NCI-H446 (cell line): ENCODE data around the gene LYL1.

Source experiments
- DNase-seq, 2 experiments: peaks; one replicate each; lab custom pipeline; 2025; lab: John Stamatoyannopoulos, UW

LYL1 gene

GRCh38 chr19:13092606-13093235 lies 9.9 kb downstream of the LYL1 start:
- no peak for DNase-seq

DNA sequence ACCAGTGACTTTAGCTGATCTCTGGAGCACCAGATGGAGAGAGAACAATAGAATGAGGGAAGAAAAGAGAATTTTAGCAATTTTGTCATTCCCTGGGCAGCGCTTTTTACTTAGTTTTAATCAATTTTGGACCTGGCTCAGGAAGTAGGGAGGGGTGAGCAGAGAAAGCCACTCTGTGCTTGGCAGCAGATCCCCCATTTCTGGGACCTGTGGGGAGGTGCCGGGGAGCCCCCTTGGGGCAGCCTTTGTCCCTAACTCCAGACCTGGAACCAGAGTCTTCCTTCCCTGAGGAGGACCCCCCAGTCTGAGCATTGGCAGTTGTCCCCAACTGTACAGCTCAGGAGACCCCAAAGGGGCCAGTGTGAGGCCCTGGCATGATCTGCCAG lies 10.5 kb downstream of the LYL1 start:
- no peak for DNase-seq

DNA sequence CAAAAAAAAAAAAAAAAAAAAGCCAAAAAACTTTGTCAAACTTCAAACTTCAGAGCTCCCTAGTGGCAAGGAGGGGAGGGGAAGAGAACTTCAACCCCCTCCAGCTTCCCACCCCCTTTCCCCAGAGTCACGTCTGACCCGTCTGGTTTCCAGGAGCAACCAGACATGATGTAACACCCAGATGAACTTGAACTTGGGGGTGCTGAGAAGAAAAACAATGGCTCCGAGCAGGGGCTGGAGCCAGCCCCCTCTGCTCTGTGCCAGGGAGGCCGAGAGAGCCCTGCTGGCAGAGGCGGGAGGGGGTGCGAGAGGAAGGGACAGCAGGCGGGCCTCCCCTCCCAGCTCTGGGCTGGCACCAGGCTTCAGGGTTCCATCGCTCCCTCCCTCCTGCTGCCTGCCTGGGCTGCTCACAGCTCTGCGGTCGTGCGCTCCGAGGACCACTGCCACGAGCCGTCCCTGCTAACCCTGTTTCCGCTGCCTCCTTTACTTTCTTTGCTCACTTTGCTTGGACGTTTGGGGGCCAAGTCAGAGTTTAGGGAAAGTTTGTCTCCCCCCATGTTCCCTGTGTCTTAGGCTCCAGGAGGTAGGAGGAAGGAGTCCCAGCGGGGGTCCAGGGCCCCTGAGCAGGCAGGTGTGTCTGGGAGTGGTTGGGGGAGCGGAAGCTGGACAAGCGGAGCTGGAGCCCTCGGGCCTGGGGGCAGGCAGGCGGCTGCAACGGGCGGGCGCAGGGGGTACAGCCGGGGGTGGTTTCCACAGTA lies 11.1 kb downstream of the LYL1 start:
- DNase-seq = peak; percentile 38 to 72

DNA sequence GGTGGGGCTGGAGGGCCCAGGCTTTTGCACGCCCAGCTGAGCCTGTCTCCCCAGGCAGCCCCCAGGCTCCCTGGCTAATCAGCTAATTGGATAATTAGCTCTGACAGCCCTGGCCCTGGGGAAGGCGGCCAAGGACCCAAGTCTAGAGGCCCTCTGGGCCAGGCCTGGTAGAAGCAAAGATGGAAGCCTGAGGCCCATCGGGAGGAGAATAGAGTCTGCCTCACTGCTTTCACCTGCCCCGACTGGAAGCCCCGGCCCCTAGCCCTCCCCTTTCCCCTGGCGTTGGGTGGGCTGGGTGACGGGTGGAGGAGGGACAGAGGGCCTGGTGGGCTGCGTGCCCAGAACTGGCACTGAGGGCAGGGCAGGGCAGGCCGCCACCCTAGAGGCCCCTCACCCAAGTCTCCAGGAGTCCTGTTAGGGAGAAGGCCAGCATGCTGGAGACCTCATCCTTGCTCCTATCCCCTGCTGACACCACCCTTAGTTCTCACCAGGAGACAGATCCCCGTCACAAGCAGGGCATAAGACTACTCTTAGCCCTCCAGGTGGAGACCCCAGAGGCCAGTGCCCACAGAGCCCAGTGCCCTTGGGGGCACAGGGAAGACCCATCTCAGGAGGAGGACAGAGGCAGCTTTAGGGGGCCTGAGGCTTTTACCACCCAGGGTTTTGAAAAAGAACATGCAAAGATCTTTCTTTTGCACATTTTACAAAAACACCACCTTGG lies 12.0 kb downstream of the LYL1 start:
- peak in 1 of 2 experiments; percentile 37 for DNase-seq

DNA sequence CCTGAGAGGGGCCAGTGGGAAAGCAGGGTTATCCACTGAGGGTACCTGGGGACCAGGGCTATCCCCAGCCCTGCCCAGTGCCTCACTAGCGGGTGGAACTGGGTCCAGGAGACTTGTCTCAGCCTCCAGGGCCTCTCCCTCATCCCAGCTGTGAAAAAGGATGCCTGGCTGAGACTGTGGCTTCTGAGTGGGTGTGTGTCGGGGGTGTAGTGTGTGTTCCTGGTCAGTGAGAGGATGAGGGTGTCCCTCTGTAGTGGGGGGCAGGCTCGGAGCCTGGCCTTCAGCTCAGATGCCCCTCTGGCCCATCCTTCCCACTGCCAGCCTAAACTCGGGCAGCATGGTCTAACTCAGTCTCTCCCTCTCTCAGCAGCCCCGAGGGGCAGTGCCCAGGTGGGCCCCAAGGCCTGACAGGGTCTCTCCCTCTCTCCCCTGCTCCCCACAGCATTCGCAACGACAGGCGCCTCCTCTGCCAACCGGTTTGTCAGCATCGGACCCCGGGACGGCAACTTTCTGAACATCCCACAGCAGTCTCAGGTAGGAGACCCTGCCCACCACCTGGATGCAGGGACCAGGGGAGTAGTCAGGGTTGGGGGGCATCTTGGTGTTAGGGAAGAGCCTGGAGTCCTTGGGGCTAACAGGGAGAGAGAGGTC lies 12.7 kb downstream of the LYL1 start:
- DNase-seq = no peak

- no peak for DNase-seq
Measured at GRCh38 chr19:13089139-13089856, 13.4 kb downstream of the LYL1 start.

GRCh38 chr19:13087795-13088537 lies 14.7 kb downstream of the LYL1 start:
- DNase-seq = no peak

DNA sequence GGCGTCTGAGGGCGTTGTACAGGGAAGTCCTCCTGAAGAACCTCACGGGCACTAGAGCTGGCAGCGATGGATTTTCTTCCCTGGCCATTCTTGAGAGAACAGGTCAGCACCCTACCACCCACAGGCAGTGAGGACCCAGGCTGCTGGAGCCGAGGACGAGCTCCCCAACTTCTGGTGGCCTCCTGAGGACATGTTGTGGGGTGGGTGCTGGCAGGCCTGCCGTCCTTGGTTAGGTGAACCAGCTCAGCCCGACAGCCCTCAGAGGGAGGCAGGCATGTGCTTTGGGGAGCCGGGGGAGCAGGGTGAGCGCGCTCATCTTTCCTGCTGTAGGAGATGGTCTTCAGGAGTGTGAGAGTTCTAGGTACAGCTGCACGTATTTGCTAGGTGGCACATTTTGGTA lies 15.4 kb downstream of the LYL1 start:
- DNase-seq = no peak

DNA sequence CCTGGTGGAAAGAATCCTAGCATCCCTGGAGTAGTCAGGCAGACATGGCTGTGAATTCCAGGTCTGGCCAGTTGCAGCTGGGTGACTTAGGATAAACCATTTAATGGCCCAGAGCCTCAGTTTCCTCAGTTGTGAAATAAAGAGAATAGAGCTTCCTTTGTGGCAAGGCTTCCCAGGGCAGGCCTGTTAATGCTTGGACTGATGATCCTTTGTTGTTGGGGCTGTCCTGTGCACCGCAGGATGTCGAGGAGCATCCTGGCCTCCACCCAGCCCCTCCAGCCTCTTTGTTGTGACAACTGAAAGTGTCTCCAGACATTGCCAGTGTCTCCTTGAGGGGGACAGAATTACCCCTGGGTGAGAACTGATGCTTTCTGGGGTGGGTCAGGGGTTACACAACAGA lies 16.3 kb downstream of the LYL1 start:
- DNase-seq = no peak

DNA sequence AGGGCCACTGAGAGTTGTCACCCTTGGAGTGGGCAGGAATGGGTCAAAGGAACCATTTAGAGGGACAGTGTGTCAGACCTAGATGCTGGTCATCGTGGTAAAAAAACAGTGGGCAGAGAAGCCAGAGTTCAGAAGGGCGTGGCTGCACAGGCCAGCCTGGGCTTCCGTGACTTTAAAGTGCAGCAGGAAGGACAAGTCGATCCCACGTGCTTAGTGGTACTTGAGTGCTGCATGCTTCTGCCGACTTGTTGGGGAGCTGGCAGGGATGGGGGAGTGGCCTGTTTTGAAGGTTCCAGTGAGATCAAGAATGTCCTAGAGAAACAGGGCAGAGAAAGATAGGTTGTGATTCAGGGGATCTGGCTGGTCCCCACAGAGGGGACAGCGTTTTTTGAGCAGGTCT lies 17.0 kb downstream of the LYL1 start:
- DNase-seq = no peak

DNA sequence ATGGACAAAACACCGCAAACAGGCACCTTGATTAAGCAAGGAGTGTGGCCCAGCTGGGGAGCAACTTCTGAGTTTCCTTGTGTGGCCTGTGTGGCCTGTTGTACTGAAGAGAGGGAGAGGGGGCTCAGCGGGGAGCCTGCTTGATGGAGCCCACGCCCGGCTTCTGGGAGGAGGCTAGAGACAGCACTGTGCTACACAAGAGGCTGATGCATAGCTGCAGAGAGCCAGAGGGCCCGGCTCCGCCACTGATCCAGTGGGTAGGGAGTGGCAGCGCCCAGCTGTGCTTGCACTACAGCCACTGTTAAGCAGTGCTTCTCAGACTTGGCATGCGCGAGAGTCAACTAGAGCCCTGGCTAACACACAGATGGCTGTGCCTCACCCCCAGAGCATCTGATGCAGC lies 19.0 kb downstream of the LYL1 start:
- DNase-seq = no peak

GRCh38 chr19:13083008-13083404 lies 19.7 kb downstream of the LYL1 start:
- DNase-seq = no peak

DNA sequence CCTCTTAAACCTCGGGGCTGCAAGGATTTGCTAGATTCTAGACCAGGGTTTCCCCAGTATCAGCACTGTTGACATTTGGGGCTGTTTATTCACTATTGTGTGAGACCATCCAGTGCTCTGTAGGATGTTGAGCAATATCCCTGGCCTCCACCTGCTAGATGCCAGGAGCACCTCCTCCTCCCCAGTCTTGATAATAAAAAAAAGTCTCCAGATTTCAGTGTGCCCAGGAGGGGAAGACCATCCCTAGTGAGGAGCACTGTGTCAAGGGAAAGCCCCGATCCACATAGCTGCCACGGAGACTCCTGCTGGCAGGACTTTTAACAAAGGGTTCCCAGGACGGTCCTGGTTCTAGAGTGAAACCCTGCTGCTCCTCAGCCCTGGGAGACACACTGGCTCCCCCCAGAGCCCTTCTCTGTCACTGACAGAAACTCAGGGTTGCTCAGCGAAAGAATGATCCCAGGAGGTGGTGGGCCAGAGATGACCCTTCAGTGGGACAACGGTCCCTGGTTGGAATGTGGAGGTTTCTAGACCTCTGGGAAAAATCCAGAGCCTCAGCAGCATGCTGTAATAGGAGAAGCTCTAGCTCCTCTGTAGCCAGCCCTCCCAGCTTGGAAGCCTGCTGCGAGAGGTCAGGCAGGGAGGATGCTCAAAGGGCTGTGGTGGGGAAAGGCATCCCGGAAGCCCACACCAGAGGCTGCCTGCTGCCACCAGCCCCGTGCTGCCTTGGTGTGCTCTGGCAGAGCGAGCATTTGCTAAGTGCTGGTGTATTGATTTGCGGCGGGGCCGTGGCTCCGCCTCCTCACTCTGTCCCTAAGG lies 20.3 kb downstream of the LYL1 start:
- no peak for DNase-seq

DNA sequence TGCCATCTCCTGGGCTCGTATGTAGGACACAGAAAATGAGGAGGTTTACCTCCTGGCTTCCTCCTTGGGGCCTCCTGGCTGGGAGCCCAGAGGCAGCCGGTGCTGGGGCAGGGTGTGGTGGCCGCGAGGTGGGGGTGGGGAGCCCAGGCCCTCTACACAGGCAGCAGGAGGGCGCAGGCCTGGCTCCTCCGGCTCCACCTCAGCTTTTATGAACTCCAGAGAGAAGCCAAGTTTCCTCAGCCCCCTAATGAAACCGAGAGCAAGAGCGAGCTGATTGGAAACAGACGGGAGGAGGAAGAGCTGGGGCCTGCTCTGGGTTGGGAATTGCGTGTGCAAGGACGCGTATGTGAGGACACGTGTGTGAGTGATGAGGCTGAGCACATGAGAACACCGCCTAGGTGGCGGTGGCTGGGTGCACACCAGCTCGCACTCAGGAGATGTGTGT lies 23.1 kb downstream of the LYL1 start:
- DNase-seq = peak in 1 of 2 experiments; percentile 79

DNA sequence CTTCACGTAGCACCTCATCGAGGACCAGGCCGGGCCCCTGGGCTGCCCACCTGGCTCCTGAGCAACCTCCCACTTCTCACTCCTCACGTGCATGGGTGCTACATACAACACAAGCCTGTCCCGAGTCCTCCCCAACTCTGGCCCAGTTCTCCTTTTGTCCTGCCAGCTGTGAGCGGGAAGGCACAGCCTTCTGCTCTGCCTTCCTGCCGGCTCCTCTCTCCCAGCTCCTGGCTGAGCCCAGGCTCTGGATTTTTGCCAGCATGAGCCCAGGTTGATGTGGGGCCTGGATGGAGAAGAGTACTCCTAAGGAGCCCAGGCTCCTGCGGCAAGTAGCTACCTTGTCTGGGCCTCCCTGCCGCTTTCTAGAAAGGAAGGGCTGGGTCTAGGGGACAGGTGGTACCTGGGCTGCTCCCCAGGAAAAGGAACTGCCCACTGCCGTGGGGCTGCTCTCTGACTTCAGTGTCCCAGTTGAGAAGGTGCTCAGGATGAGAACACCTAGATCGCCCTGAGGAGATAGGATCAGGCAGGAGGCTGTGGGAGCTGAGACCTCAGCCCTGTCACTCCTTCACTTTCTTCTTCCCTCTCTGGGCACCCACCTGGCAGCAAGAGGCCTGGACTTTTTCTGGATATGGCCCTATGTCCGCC lies 23.6 kb downstream of the LYL1 start:
- peak; percentile 56 to 87 for DNase-seq

- no peak for DNase-seq
Measured at GRCh38 chr19:13078381-13078780, 24.3 kb downstream of the LYL1 start.

DNA sequence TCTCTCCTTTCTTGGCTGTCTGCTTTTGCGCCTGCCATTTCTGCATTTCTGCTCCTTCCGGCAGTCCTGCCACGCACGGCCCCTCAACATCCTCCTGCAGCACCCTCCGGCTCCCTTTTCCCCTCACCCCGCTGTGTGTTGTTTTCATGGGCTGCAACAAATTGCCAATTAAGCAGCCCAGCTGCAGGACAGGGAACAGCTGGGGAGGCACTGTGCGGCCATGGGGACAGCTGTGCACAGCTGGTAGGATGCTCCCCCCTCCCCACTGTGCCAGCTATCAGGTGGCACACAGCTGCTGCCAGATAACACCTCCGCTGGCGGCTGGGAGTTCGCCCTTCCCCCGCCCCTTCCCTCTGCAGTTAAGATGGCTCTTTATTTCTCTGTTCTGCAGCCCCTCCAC lies 25.4 kb downstream of the LYL1 start:
- no peak for DNase-seq

GRCh38 chr19:13076787-13077186 lies 25.9 kb downstream of the LYL1 start:
- DNase-seq = no peak

- no peak for DNase-seq
Measured at GRCh38 chr19:13076320-13076719, 26.3 kb downstream of the LYL1 start.

DNA sequence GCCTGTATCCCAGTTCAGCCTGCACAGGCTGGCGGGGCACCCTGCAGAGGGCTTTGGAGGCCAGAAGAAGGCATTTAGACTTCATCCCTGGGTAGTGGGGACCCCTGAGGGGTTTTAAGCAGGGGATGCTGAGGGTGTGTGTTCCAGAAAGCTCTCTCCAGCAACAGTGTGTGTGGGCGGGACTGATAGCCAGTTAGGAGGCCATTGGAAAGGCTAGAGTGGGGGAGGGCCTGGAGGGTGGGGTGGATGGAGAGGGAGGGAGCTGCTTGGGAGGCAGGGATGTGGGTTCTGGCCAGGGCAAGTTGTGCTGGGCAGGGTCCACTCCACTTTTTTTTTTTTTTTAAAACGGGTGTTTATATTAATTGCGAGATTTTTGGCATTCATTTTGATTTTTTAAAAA lies 28.3 kb downstream of the LYL1 start:
- DNase-seq = no peak
